Measurements from ENCODE around the gene POLR2E. TPM values are rescaled to one million over a fixed set of nuclear protein-coding genes. Genes with fewer than 3 reads are reported as not detected.

Gene POLR2E
- total and polyA plus RNA-seq, 2 donors (not counting 1 experiment from before 2014, with no cell fraction given): 103 to 121 TPM

GRCh38 chr19:1045247-1045603 lies 50.0 kb downstream of the POLR2E start:
- 79% methylated on average over 10 of the region's 10 CpGs for WGBS (ENCODE audit: insufficient coverage)
- Histone ChIP-seq H3K36me3 (replicated peaks in 1 of 2; ENCODE audit: control extremely low read depth in 1 of 2, control insufficient read depth in 1 of 2, extremely low read depth in 1 of 2, insufficient read depth in 2 of 2, low read length in 1 of 2) (peaks cover 0 to 58% of the 10 kb centered on the region in 2 experiments), H4K20me1 (ENCODE audit: control insufficient read depth, insufficient read depth, low read length, poor library complexity, severe bottlenecking) (peaks cover 69% of the 10 kb centered on the region), H3K27me3 (replicated peaks in 1 of 4; ENCODE audit: control extremely low read depth in 1 of 4, control insufficient read depth in 3 of 4, insufficient read depth in 4 of 4, low read length in 3 of 4) (no peaks in the 10 kb centered on the region), H3K79me2 (ENCODE audit: control insufficient read depth, insufficient read depth, low read length) (peaks cover 60% of the 10 kb centered on the region), H3K4me3 (ENCODE audit: control extremely low read depth in 1 of 5, extremely low read depth in 1 of 5, insufficient read depth in 1 of 5, low read depth in 2 of 5, low read length in 4 of 5) (no peak overlapping the region), H3K4me1 (ENCODE audit: control insufficient read depth in 2 of 2, insufficient read depth in 2 of 2, low read length in 2 of 2) (peaks cover 11 to 30% of the 10 kb centered on the region in 2 donors), H3K9me3 (ENCODE audit: control extremely low read depth in 1 of 3, control insufficient read depth in 2 of 3, insufficient read depth in 1 of 3, low read length in 2 of 3) (peaks cover 0 to 4% (median 0%) of the 10 kb centered on the region in 3 donors), H3K9ac (ENCODE audit: low read length) (no peak overlapping the region), H3K4me2 (replicated peaks; ENCODE audit: low read depth, low read length, poor library complexity, severe bottlenecking) (no peak overlapping the region), H2AFZ (ENCODE audit: insufficient read depth, low read depth, low read length, poor library complexity, severe bottlenecking) (no peak overlapping the region), H3K27ac (ENCODE audit: low read length in 2 of 2) (no peak overlapping the region)
- peak; percentile 15 for ATAC-seq (ENCODE audit: low read depth)
- intact Hi-C loops (cut with micrococcal nuclease): no loop called here
- no peak overlapping the region for H3K4me3 Mint-ChIP-seq
- ChIA-PET CTCF (no interaction called here), POLR2A (interaction anchor here (0.6 kb wide), 1 partner anchor 428 kb away, joined by 8 read pairs; no protein-coding TSS in a partner anchor)
- TF ChIP-seq EZH2 (IDR thresholded peaks at IDR 0.05; ENCODE audit: borderline replicate concordance, insufficient read depth, low read depth, low read length, poor library complexity, severe bottlenecking): no peak
- TF ChIP-seq, protein P1, sequence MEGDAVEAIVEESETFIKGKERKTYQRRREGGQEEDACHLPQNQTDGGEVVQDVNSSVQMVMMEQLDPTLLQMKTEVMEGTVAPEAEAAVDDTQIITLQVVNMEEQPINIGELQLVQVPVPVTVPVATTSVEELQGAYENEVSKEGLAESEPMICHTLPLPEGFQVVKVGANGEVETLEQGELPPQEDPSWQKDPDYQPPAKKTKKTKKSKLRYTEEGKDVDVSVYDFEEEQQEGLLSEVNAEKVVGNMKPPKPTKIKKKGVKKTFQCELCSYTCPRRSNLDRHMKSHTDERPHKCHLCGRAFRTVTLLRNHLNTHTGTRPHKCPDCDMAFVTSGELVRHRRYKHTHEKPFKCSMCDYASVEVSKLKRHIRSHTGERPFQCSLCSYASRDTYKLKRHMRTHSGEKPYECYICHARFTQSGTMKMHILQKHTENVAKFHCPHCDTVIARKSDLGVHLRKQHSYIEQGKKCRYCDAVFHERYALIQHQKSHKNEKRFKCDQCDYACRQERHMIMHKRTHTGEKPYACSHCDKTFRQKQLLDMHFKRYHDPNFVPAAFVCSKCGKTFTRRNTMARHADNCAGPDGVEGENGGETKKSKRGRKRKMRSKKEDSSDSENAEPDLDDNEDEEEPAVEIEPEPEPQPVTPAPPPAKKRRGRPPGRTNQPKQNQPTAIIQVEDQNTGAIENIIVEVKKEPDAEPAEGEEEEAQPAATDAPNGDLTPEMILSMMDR (IDR thresholded peaks at IDR 0.05): no peak
- no peak overlapping the region for H3K27ac Mint-ChIP-seq
- H3K27me3 Mint-ChIP-seq: no peaks in the 10 kb centered on the region
- no peaks in the 10 kb centered on the region for H3K9me3 Mint-ChIP-seq (ENCODE audit: insufficient read depth)
- peak; percentile 70 for DNase-seq
- peaks cover 17% of the 10 kb centered on the region for H3K4me1 Mint-ChIP-seq

DNA sequence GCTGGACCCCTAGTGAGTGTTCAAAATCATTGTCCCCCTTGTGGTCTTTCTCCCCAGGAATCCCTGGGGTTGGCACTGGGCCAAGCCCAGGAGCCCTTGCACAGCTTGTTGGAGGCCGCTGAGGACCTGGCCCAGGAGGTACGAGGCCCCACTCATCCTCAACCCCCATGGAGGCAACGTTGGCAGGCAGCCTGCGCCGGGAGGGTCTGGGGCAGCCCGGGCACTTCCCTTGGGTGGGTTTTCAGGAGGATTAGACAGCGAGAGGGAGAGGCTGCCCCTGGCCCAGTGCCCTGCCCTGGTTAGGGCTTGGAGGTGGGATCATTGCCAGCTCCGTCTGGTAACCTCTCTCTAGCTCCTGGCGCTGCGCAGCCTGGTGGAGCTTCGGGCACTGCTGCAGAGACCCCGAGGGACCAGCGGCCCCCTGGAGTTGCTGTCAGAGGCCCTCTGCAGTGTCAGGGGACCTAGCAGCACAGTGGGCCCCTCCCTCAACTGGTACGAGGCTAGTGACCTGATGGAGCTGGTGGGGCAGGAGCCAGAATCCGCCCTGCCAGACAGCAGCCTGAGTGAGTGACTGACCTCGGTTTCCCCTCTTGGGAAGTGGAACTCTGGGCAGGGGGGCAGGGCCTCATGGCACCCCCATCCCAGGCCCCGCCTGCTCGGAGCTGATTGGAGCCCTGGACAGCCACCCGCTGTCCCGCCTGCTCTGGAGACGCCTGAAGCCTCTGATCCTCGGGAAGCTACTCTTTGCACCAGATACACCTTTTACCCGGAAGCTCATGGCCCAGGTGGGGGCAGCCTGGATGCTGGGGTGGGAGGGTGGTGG lies 52.3 kb downstream of the POLR2E start:
- CTCF ChIA-PET: interaction anchor here (1.2 kb wide), 1 partner anchor 22 kb away, joined by 7 read pairs; no protein-coding TSS in a partner anchor

More for the DNA sequence above, 52.3 kb downstream of the POLR2E start:
- H3K4me1 ChIP-seq (ENCODE audit: control insufficient read depth in 2 of 2, insufficient read depth in 2 of 2, low read length in 2 of 2): peaks cover 24 to 49% of the 10 kb centered on the region in 2 donors
- Mint-ChIP-seq H3K27me3 (no peaks in the 10 kb centered on the region), H3K27ac (no peak overlapping the region), H3K9me3 (ENCODE audit: insufficient read depth) (no peaks in the 10 kb centered on the region), H3K4me3 (peak overlapping the region; percentile 19), H3K4me1 (peaks cover 38% of the 10 kb centered on the region)
- ATAC-seq (ENCODE audit: low read depth): no peak
- no peak overlapping the region for H3K4me2 ChIP-seq (replicated peaks; ENCODE audit: low read depth, low read length, poor library complexity, severe bottlenecking)
- no peak for DNase-seq
- H3K9ac ChIP-seq (ENCODE audit: low read length): no peak overlapping the region
- no peak overlapping the region for H3K27ac ChIP-seq (ENCODE audit: low read length in 2 of 2)
- H3K79me2 ChIP-seq (ENCODE audit: control insufficient read depth, insufficient read depth, low read length): peaks cover 59% of the 10 kb centered on the region
- intact Hi-C loops (cut with micrococcal nuclease): no loop called here
- no peaks in the 10 kb centered on the region for H3K27me3 ChIP-seq (replicated peaks in 1 of 4; ENCODE audit: control extremely low read depth in 1 of 4, control insufficient read depth in 3 of 4, insufficient read depth in 4 of 4, low read length in 3 of 4)
- H4K20me1 ChIP-seq (ENCODE audit: control insufficient read depth, insufficient read depth, low read length, poor library complexity, severe bottlenecking): peaks cover 69% of the 10 kb centered on the region
- no peak overlapping the region for H2AFZ ChIP-seq (ENCODE audit: insufficient read depth, low read depth, low read length, poor library complexity, severe bottlenecking)
- POLR2A ChIA-PET: interaction anchor here (0.6 to 2.4 kb wide), 4 partner anchors 22 to 47 kb away, joined by 3 to 10 read pairs (median 6); no protein-coding TSS in a partner anchor
- peaks cover 0 to 4% (median 0%) of the 10 kb centered on the region in 3 donors for H3K9me3 ChIP-seq (ENCODE audit: control extremely low read depth in 1 of 3, control insufficient read depth in 2 of 3, insufficient read depth in 1 of 3, low read length in 2 of 3)
- H3K36me3 ChIP-seq (replicated peaks in 1 of 2; ENCODE audit: control extremely low read depth in 1 of 2, control insufficient read depth in 1 of 2, extremely low read depth in 1 of 2, insufficient read depth in 2 of 2, low read length in 1 of 2): peaks cover 0 to 50% of the 10 kb centered on the region in 2 experiments
- H3K4me3 ChIP-seq (ENCODE audit: control extremely low read depth in 1 of 5, extremely low read depth in 1 of 5, insufficient read depth in 1 of 5, low read depth in 2 of 5, low read length in 4 of 5): no peak overlapping the region
- 97% methylated on average over 20 of the region's 23 CpGs for WGBS (ENCODE audit: insufficient coverage)
- TF ChIP-seq EZH2 (IDR thresholded peaks at IDR 0.05; ENCODE audit: borderline replicate concordance, insufficient read depth, low read depth, low read length, poor library complexity, severe bottlenecking): no peak
- TF ChIP-seq, protein P1 (IDR thresholded peaks at IDR 0.05): no peak

Data from B cell (primary cell).